IMR-90 (cell line): Measurements from ENCODE around the gene NDUFA5. TPM values are rescaled to one million over a fixed set of nuclear protein-coding genes. Genes with fewer than 3 reads are reported as not detected.

Source experiments
- ATAC-seq: fragments of 200-7000 bp; cut with Tn5 transposase; 2 replicates; pipeline ENCODE4 v1.9.1; 2020; ENCODE audit warnings: low read depth, mild to moderate bottlenecking, moderate library complexity
- BruUV-seq: library from RNA; stranded (reverse); fragments of 400-500 nt; replicated peaks from 2 replicates; lab custom pipeline; 2021; lab: Mats Ljungman, UMichigan
- CTCF ChIA-PET: fragments of 300-600 bp; formaldehyde crosslinking; extraction: SDS; loops from one replicate; lab custom pipeline; 2021; ENCODE audit warnings: antibody characterized with exemption; lab: Yijun Ruan, JAX
- POLR2A ChIA-PET: fragments of 300-600 bp; sonication (Branson Sonifier 250); formaldehyde crosslinking; loops from one replicate; lab custom pipeline; 2022; ENCODE audit warnings: antibody characterized with exemption; ENCODE audit not compliant: unreplicated experiment; lab: Charles Lee
- DNase-seq: peaks from one replicate; pipeline ENCODE4 v3.0.0; 2013
- H2AFZ ChIP-seq: replicated peaks from 2 replicates; pipeline ENCODE3; 2013; ENCODE audit warnings: low read length, mild to moderate bottlenecking; ENCODE audit not compliant: poor library complexity
- H2AK5ac ChIP-seq: 2 replicates; pipeline ENCODE4 v1.6.1; 2013; ENCODE audit warnings: low read depth, low read length, inconsistent platforms
- H2AK9ac ChIP-seq: replicated peaks from 2 replicates; pipeline ENCODE3; 2013; ENCODE audit warnings: mild to moderate bottlenecking, low read depth, low read length, moderate library complexity; ENCODE audit not compliant: poor library complexity
- H2BK120ac ChIP-seq: 2 replicates; pipeline ENCODE4 v1.6.1; 2013; ENCODE audit warnings: low read depth, low read length, inconsistent platforms
- H2BK15ac ChIP-seq: 3 replicates; pipeline ENCODE4 v1.6.1; 2013; ENCODE audit warnings: low read depth, low read length, inconsistent platforms
- H2BK20ac ChIP-seq: 2 replicates; pipeline ENCODE4 v1.6.1; 2013; ENCODE audit warnings: low read depth, mild to moderate bottlenecking, inconsistent platforms, low read length, moderate library complexity
- H2BK5ac ChIP-seq: 2 replicates; pipeline ENCODE4 v1.6.1; 2013; ENCODE audit warnings: mild to moderate bottlenecking, low read depth, low read length, inconsistent platforms; ENCODE audit not compliant: poor library complexity, severe bottlenecking
- H3K14ac ChIP-seq: replicated peaks from 2 replicates; pipeline ENCODE4 v1.6.1; 2013; ENCODE audit warnings: low read depth, low read length, inconsistent platforms
- H3K18ac ChIP-seq: 2 replicates; pipeline ENCODE4 v1.6.1; 2013; ENCODE audit warnings: low read depth, low read length, control low read depth
- H3K23ac ChIP-seq: 2 replicates; pipeline ENCODE4 v1.6.1; 2013; ENCODE audit warnings: low read depth, low read length, inconsistent platforms
- H3K27ac ChIP-seq: 2 replicates; pipeline ENCODE4 v1.5.1; 2013; ENCODE audit warnings: mild to moderate bottlenecking, control low read depth, low read length; ENCODE audit not compliant: insufficient read depth
- H3K27me3 ChIP-seq: 2 replicates; pipeline ENCODE4 v1.6.1; 2013; ENCODE audit warnings: low read length; ENCODE audit not compliant: control insufficient read depth, insufficient read depth
- H3K36me3 ChIP-seq: 2 replicates; pipeline ENCODE4 v1.6.1; 2013; ENCODE audit warnings: low read length, mixed read lengths; ENCODE audit not compliant: control insufficient read depth, insufficient read depth
- H3K4ac ChIP-seq: 2 replicates; pipeline ENCODE4 v1.6.1; 2013; ENCODE audit warnings: low read depth, low read length, inconsistent platforms
- H3K4me1 ChIP-seq: 2 replicates; pipeline ENCODE4 v1.6.1; 2013; ENCODE audit warnings: low read length, mixed read lengths; ENCODE audit not compliant: control insufficient read depth, insufficient read depth
- H3K4me2 ChIP-seq: 2 replicates; pipeline ENCODE4 v1.6.1; 2013; ENCODE audit warnings: low read depth, mild to moderate bottlenecking, control low read depth, low read length, moderate library complexity
- H3K4me3 ChIP-seq: 2 replicates; pipeline ENCODE4 v1.5.1; 2013; ENCODE audit warnings: low read depth, mild to moderate bottlenecking, control low read depth, low read length, moderate library complexity; ENCODE audit not compliant: insufficient read depth
- H3K56ac ChIP-seq: 2 replicates; pipeline ENCODE4 v1.6.1; 2013; ENCODE audit warnings: low read length, inconsistent platforms; ENCODE audit not compliant: insufficient read depth; ENCODE audit errors: extremely low read depth
- H3K79me1 ChIP-seq, 2 experiments: 2 replicates each; pipeline ENCODE4 v1.6.1; 2013; ENCODE audit warnings: low read length in 2 of 2, inconsistent platforms in 1 of 2, low read depth in 1 of 2
- H3K9ac ChIP-seq: 2 replicates; pipeline ENCODE4 v1.6.1; 2013; ENCODE audit warnings: low read depth, low read length, control low read depth
- H3K9me1 ChIP-seq: 2 replicates; pipeline ENCODE4 v1.6.1; 2013; ENCODE audit warnings: low read length, inconsistent platforms; ENCODE audit not compliant: insufficient read depth
- H3K9me3 ChIP-seq: 2 replicates; pipeline ENCODE4 v1.6.1; 2013; ENCODE audit warnings: low read length; ENCODE audit not compliant: control insufficient read depth, insufficient read depth
- H4K20me1 ChIP-seq: 2 replicates; pipeline ENCODE4 v1.6.1; 2013; ENCODE audit warnings: low read length, inconsistent platforms; ENCODE audit not compliant: insufficient read depth
- H4K5ac ChIP-seq: 2 replicates; pipeline ENCODE4 v1.6.1; 2013; ENCODE audit warnings: mild to moderate bottlenecking, low read depth, low read length, control low read depth
- H4K8ac ChIP-seq, 2 experiments: 2 replicates each; pipeline ENCODE4 v1.6.1; 2013; ENCODE audit warnings: low read depth in 2 of 2, low read length in 2 of 2, control low read depth in 1 of 2, inconsistent platforms in 1 of 2
- H4K91ac ChIP-seq: 2 replicates; pipeline ENCODE4 v1.6.1; 2013; ENCODE audit warnings: low read depth, low read length, inconsistent platforms; ENCODE audit not compliant: insufficient read depth
- CEBPB ChIP-seq: IDR thresholded peaks from 2 replicates; pipeline ENCODE4 v1.6.1; 2012; ENCODE audit warnings: low read depth, low read length, improper control_type of control experiment
- CHD1 ChIP-seq: IDR thresholded peaks from 2 replicates; pipeline ENCODE4 v1.6.1; 2012; ENCODE audit warnings: low read depth, low read length, improper control_type of control experiment
- MAZ ChIP-seq: IDR thresholded peaks from 2 replicates; pipeline ENCODE4 v1.6.1; 2012; ENCODE audit warnings: low read depth, mild to moderate bottlenecking, low read length, improper control_type of control experiment, moderate library complexity, borderline replicate concordance
- RCOR1 ChIP-seq: IDR thresholded peaks from 2 replicates; pipeline ENCODE4 v1.6.1; 2012; ENCODE audit warnings: mild to moderate bottlenecking, low read length, improper control_type of control experiment; ENCODE audit not compliant: insufficient replicate concordance
- WGBS, 2 experiments: methylation state at CpG; one replicate each; pipeline versions ENCODE4 v1.1.5 to v1.1.7; 2013; ENCODE audit warnings: missing lambda C conversion rate in 2 of 2; ENCODE audit not compliant: insufficient read length in 1 of 2; ENCODE audit errors: extremely low coverage in 2 of 2; 5-methylcytosine and 5-hydroxymethylcytosine counted together
- dilution Hi-C: fragments of 300-500 bp; cut with HindIII; formaldehyde crosslinking; loops from one replicate; pipeline ENCODE4 v1.14.3; 2018; ENCODE audit warnings: low sequenced_read_pairs; ENCODE audit not compliant: unreplicated experiment
- in situ Hi-C: fragments of 300-500 bp; cut with MboI; formaldehyde crosslinking; loops from 3 replicates; pipeline ENCODE4 v1.14.3; 2019; ENCODE audit warnings: low sequenced_read_pairs, inconsistent platforms, mixed read lengths
- intact Hi-C: fragments of 100-400 bp; cut with micrococcal nuclease; formaldehyde crosslinking; loops from 2 replicates; pipeline ENCODE4 v1.10.0; 2022
- polyA plus RNA-seq, 3 experiments: library from polyadenylated mRNA; depleted of rRNA; stranded (reverse); fragments of >200 nt; gene quantifications; 2 replicates each; pipeline ENCODE4 v1.2.3, GENCODE V29; 2012; ENCODE audit warnings: low replicate concordance in 1 of 3
- total RNA-seq: library from RNA; depleted of rRNA; stranded (reverse); fragments of >200 nt; gene quantifications from 2 replicates; pipeline ENCODE4 v1.2.3, GENCODE V29; 2012
- TF ChIP-seq, protein P1 (sequence below): conservative IDR thresholded peaks from 2 replicates; pipeline ENCODE4 v1.5.1; 2012; ENCODE audit warnings: mild to moderate bottlenecking, low read depth, low read length, improper control_type of control experiment

Gene NDUFA5
- total and polyA plus RNA-seq, 2 of the 4 experiments (the other 2 are of a cell fraction), result 2.9 to 12.1 TPM

DNA sequence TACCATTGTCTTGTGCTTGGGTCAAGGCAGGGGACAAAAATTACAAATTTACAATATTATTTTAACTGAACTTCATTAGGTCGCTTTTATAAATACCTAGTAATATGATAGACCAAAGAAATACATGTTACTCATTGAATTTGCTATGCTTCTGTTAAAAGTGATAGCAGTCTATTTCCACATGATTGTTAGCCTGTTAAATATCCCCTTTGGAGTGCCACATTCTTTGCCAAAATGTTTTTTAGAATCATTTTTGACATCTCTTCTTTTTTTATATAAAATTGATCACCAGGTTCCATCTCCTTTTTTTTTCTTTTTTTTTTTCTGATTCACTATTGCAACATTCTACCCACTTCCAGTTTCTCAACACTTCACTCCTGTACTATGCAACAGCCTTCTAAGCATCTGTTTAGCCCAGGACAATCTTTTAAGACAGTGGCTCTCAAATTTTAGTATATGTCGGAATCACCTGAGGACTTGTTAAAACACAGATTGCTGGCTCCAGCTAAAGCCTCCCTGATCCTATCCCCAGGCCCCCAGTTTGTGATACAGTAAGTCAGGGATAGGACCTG is 16.4 kb upstream of the NDUFA5 start:
- TF ChIP-seq RCOR1 (no peak), CEBPB (peak; percentile 35; the same call in 1 of the 2 replicates), CHD1 (no peak), MAZ (no peak)
- TF ChIP-seq, protein P1, sequence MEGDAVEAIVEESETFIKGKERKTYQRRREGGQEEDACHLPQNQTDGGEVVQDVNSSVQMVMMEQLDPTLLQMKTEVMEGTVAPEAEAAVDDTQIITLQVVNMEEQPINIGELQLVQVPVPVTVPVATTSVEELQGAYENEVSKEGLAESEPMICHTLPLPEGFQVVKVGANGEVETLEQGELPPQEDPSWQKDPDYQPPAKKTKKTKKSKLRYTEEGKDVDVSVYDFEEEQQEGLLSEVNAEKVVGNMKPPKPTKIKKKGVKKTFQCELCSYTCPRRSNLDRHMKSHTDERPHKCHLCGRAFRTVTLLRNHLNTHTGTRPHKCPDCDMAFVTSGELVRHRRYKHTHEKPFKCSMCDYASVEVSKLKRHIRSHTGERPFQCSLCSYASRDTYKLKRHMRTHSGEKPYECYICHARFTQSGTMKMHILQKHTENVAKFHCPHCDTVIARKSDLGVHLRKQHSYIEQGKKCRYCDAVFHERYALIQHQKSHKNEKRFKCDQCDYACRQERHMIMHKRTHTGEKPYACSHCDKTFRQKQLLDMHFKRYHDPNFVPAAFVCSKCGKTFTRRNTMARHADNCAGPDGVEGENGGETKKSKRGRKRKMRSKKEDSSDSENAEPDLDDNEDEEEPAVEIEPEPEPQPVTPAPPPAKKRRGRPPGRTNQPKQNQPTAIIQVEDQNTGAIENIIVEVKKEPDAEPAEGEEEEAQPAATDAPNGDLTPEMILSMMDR, result no peak
- Histone ChIP-seq H2AK5ac (no peak overlapping the region), H3K27me3 (no peaks in the 10 kb centered on the region), H3K9me1 (no peaks in the 10 kb centered on the region), H3K4me2 (no peak overlapping the region), H3K9me3 (no peaks in the 10 kb centered on the region), H2BK20ac (no peak overlapping the region), H3K4ac (no peak overlapping the region), H2BK5ac (no peak overlapping the region), H4K5ac (no peak overlapping the region), H2BK15ac (no peak overlapping the region), H3K23ac (no peak overlapping the region), H2BK120ac (no peak overlapping the region), H3K4me3 (no peak overlapping the region), H3K4me1 (no peaks in the 10 kb centered on the region), H3K14ac (no peak overlapping the region), H3K56ac (no peak overlapping the region), H3K18ac (no peak overlapping the region), H3K27ac (no peak overlapping the region), H4K91ac (no peak overlapping the region), H4K20me1 (no peaks in the 10 kb centered on the region), H3K36me3 (no peaks in the 10 kb centered on the region), H3K79me1 (no peaks in the 10 kb centered on the region), H2AFZ (no peak overlapping the region), H4K8ac (no peak overlapping the region), H2AK9ac (no peak overlapping the region), H3K9ac (no peak overlapping the region)
- dilution Hi-C loops (no loop called here), intact Hi-C loops (no loop called here), in situ Hi-C loops (no loop called here)
- POLR2A ChIA-PET, result no interaction called here
- DNase-seq, result no peak
- WGBS, 2 experiments, result no CpG with 5 or more reads among the region's 2 CpGs
- ATAC-seq, result no peak
- CTCF ChIA-PET, result interaction anchor here (0.9 kb wide), 1 partner anchor 80 kb away, joined by 3 read pairs; no protein-coding TSS in a partner anchor
- BruUV-seq, result no TSS peak
